Effector CD8-positive, alpha-beta T cell (primary cell): ENCODE data around the gene AHCY.
"Not testable (repeated sequence)": the region's sequence is repeated elsewhere in the genome, so short reads cannot be mapped to it uniquely, and the experiment has no call there.

Experiments used
- DNase-seq: peaks from one replicate; lab custom pipeline; 2025; lab: John Stamatoyannopoulos, UW
- total RNA-seq, 4 experiments: gene quantifications; one replicate each; lab custom pipeline; 2026; lab: John Stamatoyannopoulos, UW

The AHCY gene
- total RNA-seq = 15.4 to 55.1 (median 24.8) reads per million in 4 experiments

GRCh38 chr20:34302723-34303533 lies at the start of gene AHCY:
Gene AHCY (minus strand): TSS chr20:34303355. CDS start chr20:34303270, 85 bp downstream.
- peak; percentile 90 for DNase-seq

- DNase-seq = no peak
Observed at GRCh38 chr20:34350095-34350494, 46.9 kb upstream of the AHCY start.

- no peak for DNase-seq
Observed at GRCh38 chr20:34347571-34347970, 44.4 kb upstream of the AHCY start.

GRCh38 chr20:34346533-34346865 lies 43.3 kb upstream of the AHCY start:
- not testable (repeated sequence) for DNase-seq

- DNase-seq = not testable (repeated sequence)
Observed at GRCh38 chr20:34345839-34346532, 42.8 kb upstream of the AHCY start.

- no peak for DNase-seq
Observed at GRCh38 chr20:34345402-34345736, 42.2 kb upstream of the AHCY start.

GRCh38 chr20:34344238-34344637 lies 41.1 kb upstream of the AHCY start:
- DNase-seq = no peak

- no peak for DNase-seq
Observed at GRCh38 chr20:34343458-34344211, 40.5 kb upstream of the AHCY start.

- not testable (repeated sequence) for DNase-seq
Observed at GRCh38 chr20:34341199-34341598, 38.0 kb upstream of the AHCY start.

GRCh38 chr20:34340726-34341125 lies 37.6 kb upstream of the AHCY start:
- DNase-seq = not testable (repeated sequence)

GRCh38 chr20:34337982-34338726 lies 35.0 kb upstream of the AHCY start:
- no peak for DNase-seq

- DNase-seq = no peak
Observed at GRCh38 chr20:34337544-34337943, 34.4 kb upstream of the AHCY start.

- no peak for DNase-seq
Observed at GRCh38 chr20:34334654-34335407, 31.7 kb upstream of the AHCY start.

GRCh38 chr20:34333786-34334185 lies 30.6 kb upstream of the AHCY start:
- no peak for DNase-seq

GRCh38 chr20:34332262-34332920 lies 29.2 kb upstream of the AHCY start:
- DNase-seq = no peak

- DNase-seq = no peak
Observed at GRCh38 chr20:34331838-34332237, 28.7 kb upstream of the AHCY start.

GRCh38 chr20:34330861-34331544 lies 27.8 kb upstream of the AHCY start:
- DNase-seq = not testable (repeated sequence)

GRCh38 chr20:34328928-34329677 lies 25.9 kb upstream of the AHCY start:
- DNase-seq = no peak

- DNase-seq = not testable (repeated sequence)
Observed at GRCh38 chr20:34328207-34328606, 25.1 kb upstream of the AHCY start.
